Activated CD4-positive, alpha-beta T cell treated with anti-CD3 and anti-CD28 coated beads for 24 hours (primary cell): ENCODE measurements around the gene DGKI.

Source experiments
- DNase-seq, 2 donors: peaks; one replicate each; pipeline ENCODE4 v3.0.0-alpha.2; 2020; ENCODE audit warnings: low read depth in 2 of 2

The DGKI gene

GRCh38 chr7:137871170-137871915 lies 24.6 kb upstream of the DGKI start:
- no peak for DNase-seq

GRCh38 chr7:137870684-137871083 lies 23.9 kb upstream of the DGKI start:
- DNase-seq: no peak

GRCh38 chr7:137870078-137870477 lies 23.3 kb upstream of the DGKI start:
- no peak for DNase-seq

GRCh38 chr7:137869260-137869659 lies 22.5 kb upstream of the DGKI start:
- DNase-seq: no peak

- DNase-seq: no peak
Measured at GRCh38 chr7:137867289-137867688, 20.5 kb upstream of the DGKI start.

- no peak for DNase-seq
Measured at GRCh38 chr7:137865764-137866163, 19.0 kb upstream of the DGKI start.

- no peak for DNase-seq
Measured at GRCh38 chr7:137862964-137863363, 16.2 kb upstream of the DGKI start.

- no peak for DNase-seq
Measured at GRCh38 chr7:137862358-137862757, 15.6 kb upstream of the DGKI start.

GRCh38 chr7:137860542-137860941 lies 13.8 kb upstream of the DGKI start:
- no peak for DNase-seq

- no peak for DNase-seq
Measured at GRCh38 chr7:137853053-137853452, 6.3 kb upstream of the DGKI start.

- no peak for DNase-seq
Measured at GRCh38 chr7:137852108-137852507, 5.3 kb upstream of the DGKI start.

GRCh38 chr7:137850972-137851945 lies 4.5 kb upstream of the DGKI start:
- no peak for DNase-seq

- DNase-seq: no peak
Measured at GRCh38 chr7:137850571-137850970, 3.8 kb upstream of the DGKI start.

GRCh38 chr7:137848095-137848494 lies 1.3 kb upstream of the DGKI start:
- DNase-seq: no peak

- DNase-seq: no peak
Measured at GRCh38 chr7:137847568-137848050, 835 bp upstream of the DGKI start.

- DNase-seq: no peak
Measured at GRCh38 chr7:137846549-137846826, 286 bp downstream of the DGKI start.

GRCh38 chr7:137844677-137845425 lies 1.9 kb downstream of the DGKI start:
- DNase-seq: no peak

- DNase-seq: no peak
Measured at GRCh38 chr7:137839903-137840779, 6.6 kb downstream of the DGKI start.

- DNase-seq: no peak
Measured at GRCh38 chr7:137838706-137839315, 8.0 kb downstream of the DGKI start.

- DNase-seq: no peak
Measured at GRCh38 chr7:137836541-137836940, 10.2 kb downstream of the DGKI start.

GRCh38 chr7:137836113-137836509 lies 10.7 kb downstream of the DGKI start:
- DNase-seq: no peak
